IMR-90 (cell line): Measurements from ENCODE around the gene SERPINH1. TPM values are rescaled to one million over a fixed set of nuclear protein-coding genes. Genes with fewer than 3 reads are reported as not detected.
A peak's percentile ranks its signal among the peaks of the same experiment; 100 is the strongest.

Experiments used
- ATAC-seq: fragments of 200-7000 bp; cut with Tn5 transposase; 2 replicates; pipeline ENCODE4 v1.9.1; 2020; ENCODE audit warnings: low read depth, mild to moderate bottlenecking, moderate library complexity
- BruUV-seq: library from RNA; stranded (reverse); fragments of 400-500 nt; replicated peaks from 2 replicates; lab custom pipeline; 2021; lab: Mats Ljungman, UMichigan
- CTCF ChIA-PET: fragments of 300-600 bp; formaldehyde crosslinking; extraction: SDS; loops from one replicate; lab custom pipeline; 2021; ENCODE audit warnings: antibody characterized with exemption; lab: Yijun Ruan, JAX
- POLR2A ChIA-PET: fragments of 300-600 bp; sonication (Branson Sonifier 250); formaldehyde crosslinking; loops from one replicate; lab custom pipeline; 2022; ENCODE audit warnings: antibody characterized with exemption; ENCODE audit not compliant: unreplicated experiment; lab: Charles Lee
- DNase-seq: peaks from one replicate; pipeline ENCODE4 v3.0.0; 2013
- H2AFZ ChIP-seq: replicated peaks from 2 replicates; pipeline ENCODE3; 2013; ENCODE audit warnings: low read length, mild to moderate bottlenecking; ENCODE audit not compliant: poor library complexity
- H2AK5ac ChIP-seq: 2 replicates; pipeline ENCODE4 v1.6.1; 2013; ENCODE audit warnings: low read depth, low read length, inconsistent platforms
- H2AK9ac ChIP-seq: replicated peaks from 2 replicates; pipeline ENCODE3; 2013; ENCODE audit warnings: mild to moderate bottlenecking, low read depth, low read length, moderate library complexity; ENCODE audit not compliant: poor library complexity
- H2BK120ac ChIP-seq: 2 replicates; pipeline ENCODE4 v1.6.1; 2013; ENCODE audit warnings: low read depth, low read length, inconsistent platforms
- H2BK15ac ChIP-seq: 3 replicates; pipeline ENCODE4 v1.6.1; 2013; ENCODE audit warnings: low read depth, low read length, inconsistent platforms
- H2BK20ac ChIP-seq: 2 replicates; pipeline ENCODE4 v1.6.1; 2013; ENCODE audit warnings: low read depth, mild to moderate bottlenecking, inconsistent platforms, low read length, moderate library complexity
- H2BK5ac ChIP-seq: 2 replicates; pipeline ENCODE4 v1.6.1; 2013; ENCODE audit warnings: mild to moderate bottlenecking, low read depth, low read length, inconsistent platforms; ENCODE audit not compliant: poor library complexity, severe bottlenecking
- H3K14ac ChIP-seq: replicated peaks from 2 replicates; pipeline ENCODE4 v1.6.1; 2013; ENCODE audit warnings: low read depth, low read length, inconsistent platforms
- H3K18ac ChIP-seq: 2 replicates; pipeline ENCODE4 v1.6.1; 2013; ENCODE audit warnings: low read depth, low read length, control low read depth
- H3K23ac ChIP-seq: 2 replicates; pipeline ENCODE4 v1.6.1; 2013; ENCODE audit warnings: low read depth, low read length, inconsistent platforms
- H3K27ac ChIP-seq: 2 replicates; pipeline ENCODE4 v1.5.1; 2013; ENCODE audit warnings: mild to moderate bottlenecking, control low read depth, low read length; ENCODE audit not compliant: insufficient read depth
- H3K27me3 ChIP-seq: 2 replicates; pipeline ENCODE4 v1.6.1; 2013; ENCODE audit warnings: low read length; ENCODE audit not compliant: control insufficient read depth, insufficient read depth
- H3K36me3 ChIP-seq: 2 replicates; pipeline ENCODE4 v1.6.1; 2013; ENCODE audit warnings: low read length, mixed read lengths; ENCODE audit not compliant: control insufficient read depth, insufficient read depth
- H3K4ac ChIP-seq: 2 replicates; pipeline ENCODE4 v1.6.1; 2013; ENCODE audit warnings: low read depth, low read length, inconsistent platforms
- H3K4me1 ChIP-seq: 2 replicates; pipeline ENCODE4 v1.6.1; 2013; ENCODE audit warnings: low read length, mixed read lengths; ENCODE audit not compliant: control insufficient read depth, insufficient read depth
- H3K4me2 ChIP-seq: 2 replicates; pipeline ENCODE4 v1.6.1; 2013; ENCODE audit warnings: low read depth, mild to moderate bottlenecking, control low read depth, low read length, moderate library complexity
- H3K4me3 ChIP-seq: 2 replicates; pipeline ENCODE4 v1.5.1; 2013; ENCODE audit warnings: low read depth, mild to moderate bottlenecking, control low read depth, low read length, moderate library complexity; ENCODE audit not compliant: insufficient read depth
- H3K56ac ChIP-seq: 2 replicates; pipeline ENCODE4 v1.6.1; 2013; ENCODE audit warnings: low read length, inconsistent platforms; ENCODE audit not compliant: insufficient read depth; ENCODE audit errors: extremely low read depth
- H3K79me1 ChIP-seq, 2 experiments: 2 replicates each; pipeline ENCODE4 v1.6.1; 2013; ENCODE audit warnings: low read length in 2 of 2, inconsistent platforms in 1 of 2, low read depth in 1 of 2
- H3K9ac ChIP-seq: 2 replicates; pipeline ENCODE4 v1.6.1; 2013; ENCODE audit warnings: low read depth, low read length, control low read depth
- H3K9me1 ChIP-seq: 2 replicates; pipeline ENCODE4 v1.6.1; 2013; ENCODE audit warnings: low read length, inconsistent platforms; ENCODE audit not compliant: insufficient read depth
- H3K9me3 ChIP-seq: 2 replicates; pipeline ENCODE4 v1.6.1; 2013; ENCODE audit warnings: low read length; ENCODE audit not compliant: control insufficient read depth, insufficient read depth
- H4K20me1 ChIP-seq: 2 replicates; pipeline ENCODE4 v1.6.1; 2013; ENCODE audit warnings: low read length, inconsistent platforms; ENCODE audit not compliant: insufficient read depth
- H4K5ac ChIP-seq: 2 replicates; pipeline ENCODE4 v1.6.1; 2013; ENCODE audit warnings: mild to moderate bottlenecking, low read depth, low read length, control low read depth
- H4K8ac ChIP-seq, 2 experiments: 2 replicates each; pipeline ENCODE4 v1.6.1; 2013; ENCODE audit warnings: low read depth in 2 of 2, low read length in 2 of 2, control low read depth in 1 of 2, inconsistent platforms in 1 of 2
- H4K91ac ChIP-seq: 2 replicates; pipeline ENCODE4 v1.6.1; 2013; ENCODE audit warnings: low read depth, low read length, inconsistent platforms; ENCODE audit not compliant: insufficient read depth
- BHLHE40 ChIP-seq: fragments of 150-350 bp; IDR thresholded peaks from 2 replicates; pipeline ENCODE4 v1.6.1; 2016; ENCODE audit warnings: mild to moderate bottlenecking, low read depth, low read length
- CEBPB ChIP-seq: IDR thresholded peaks from 2 replicates; pipeline ENCODE4 v1.6.1; 2012; ENCODE audit warnings: low read depth, low read length, improper control_type of control experiment
- CHD1 ChIP-seq: IDR thresholded peaks from 2 replicates; pipeline ENCODE4 v1.6.1; 2012; ENCODE audit warnings: low read depth, low read length, improper control_type of control experiment
- CTCF ChIP-seq: conservative IDR thresholded peaks from 2 replicates; pipeline ENCODE4 v1.5.1; 2012; ENCODE audit warnings: mild to moderate bottlenecking, low read depth, low read length, improper control_type of control experiment
- FOS ChIP-seq: fragments of 150-350 bp; IDR thresholded peaks from 2 replicates; pipeline ENCODE4 v1.6.1; 2016; ENCODE audit warnings: low read depth, low read length
- MAFK ChIP-seq: IDR thresholded peaks from 2 replicates; pipeline ENCODE4 v1.6.1; 2012; ENCODE audit warnings: low read depth, low read length, improper control_type of control experiment
- MAZ ChIP-seq: IDR thresholded peaks from 2 replicates; pipeline ENCODE4 v1.6.1; 2012; ENCODE audit warnings: low read depth, mild to moderate bottlenecking, low read length, improper control_type of control experiment, moderate library complexity, borderline replicate concordance
- MXI1 ChIP-seq: IDR thresholded peaks from 2 replicates; pipeline ENCODE4 v1.6.1; 2012; ENCODE audit warnings: low read depth, mild to moderate bottlenecking, low read length, moderate library complexity, borderline replicate concordance
- NFE2L2 ChIP-seq: fragments of 150-350 bp; IDR thresholded peaks from 2 replicates; pipeline ENCODE4 v1.6.1; 2016; ENCODE audit warnings: low read depth, mild to moderate bottlenecking, low read length
- POLR2A ChIP-seq: IDR thresholded peaks from 2 replicates; pipeline ENCODE4 v1.6.1; 2012; ENCODE audit warnings: mild to moderate bottlenecking, low read depth, low read length
- RAD21 ChIP-seq: IDR thresholded peaks from 2 replicates; pipeline ENCODE4 v1.6.1; 2012; ENCODE audit warnings: low read length, improper control_type of control experiment
- RCOR1 ChIP-seq: IDR thresholded peaks from 2 replicates; pipeline ENCODE4 v1.6.1; 2012; ENCODE audit warnings: mild to moderate bottlenecking, low read length, improper control_type of control experiment; ENCODE audit not compliant: insufficient replicate concordance
- RFX5 ChIP-seq: IDR thresholded peaks from 2 replicates; pipeline ENCODE4 v1.8.0; 2012; ENCODE audit warnings: low read depth, mild to moderate bottlenecking, low read length, moderate library complexity
- SMC3 ChIP-seq: fragments of 150-350 bp; IDR thresholded peaks from 2 replicates; pipeline ENCODE4 v1.6.1; 2016; ENCODE audit warnings: low read depth, mild to moderate bottlenecking, antibody characterized with exemption, low read length, moderate library complexity
- USF2 ChIP-seq: fragments of 150-350 bp; IDR thresholded peaks from 2 replicates; pipeline ENCODE4 v1.6.1; 2017; ENCODE audit warnings: mild to moderate bottlenecking, antibody characterized with exemption, low read length, low read depth
- WGBS, 2 experiments: methylation state at CpG; one replicate each; pipeline versions ENCODE4 v1.1.5 to v1.1.7; 2013; ENCODE audit warnings: missing lambda C conversion rate in 2 of 2; ENCODE audit not compliant: insufficient read length in 1 of 2; ENCODE audit errors: extremely low coverage in 2 of 2; 5-methylcytosine and 5-hydroxymethylcytosine counted together
- dilution Hi-C: fragments of 300-500 bp; cut with HindIII; formaldehyde crosslinking; loops from one replicate; pipeline ENCODE4 v1.14.3; 2018; ENCODE audit warnings: low sequenced_read_pairs; ENCODE audit not compliant: unreplicated experiment
- in situ Hi-C: fragments of 300-500 bp; cut with MboI; formaldehyde crosslinking; loops from 3 replicates; pipeline ENCODE4 v1.14.3; 2019; ENCODE audit warnings: low sequenced_read_pairs, inconsistent platforms, mixed read lengths
- intact Hi-C: fragments of 100-400 bp; cut with micrococcal nuclease; formaldehyde crosslinking; loops from 2 replicates; pipeline ENCODE4 v1.10.0; 2022
- polyA plus RNA-seq, 3 experiments: library from polyadenylated mRNA; depleted of rRNA; stranded (reverse); fragments of >200 nt; gene quantifications; 2 replicates each; pipeline ENCODE4 v1.2.3, GENCODE V29; 2012; ENCODE audit warnings: low replicate concordance in 1 of 3
- total RNA-seq: library from RNA; depleted of rRNA; stranded (reverse); fragments of >200 nt; gene quantifications from 2 replicates; pipeline ENCODE4 v1.2.3, GENCODE V29; 2012
- TF ChIP-seq, protein P1 (sequence below): fragments of 150-350 bp; IDR thresholded peaks from 2 replicates; pipeline ENCODE4 v1.6.1; 2016; ENCODE audit warnings: low read depth, mild to moderate bottlenecking, low read length, moderate library complexity, borderline replicate concordance

Gene SERPINH1
- total and polyA plus RNA-seq, 2 of the 4 experiments (the other 2 are of a cell fraction) = 841 to 1,857 TPM

DNA sequence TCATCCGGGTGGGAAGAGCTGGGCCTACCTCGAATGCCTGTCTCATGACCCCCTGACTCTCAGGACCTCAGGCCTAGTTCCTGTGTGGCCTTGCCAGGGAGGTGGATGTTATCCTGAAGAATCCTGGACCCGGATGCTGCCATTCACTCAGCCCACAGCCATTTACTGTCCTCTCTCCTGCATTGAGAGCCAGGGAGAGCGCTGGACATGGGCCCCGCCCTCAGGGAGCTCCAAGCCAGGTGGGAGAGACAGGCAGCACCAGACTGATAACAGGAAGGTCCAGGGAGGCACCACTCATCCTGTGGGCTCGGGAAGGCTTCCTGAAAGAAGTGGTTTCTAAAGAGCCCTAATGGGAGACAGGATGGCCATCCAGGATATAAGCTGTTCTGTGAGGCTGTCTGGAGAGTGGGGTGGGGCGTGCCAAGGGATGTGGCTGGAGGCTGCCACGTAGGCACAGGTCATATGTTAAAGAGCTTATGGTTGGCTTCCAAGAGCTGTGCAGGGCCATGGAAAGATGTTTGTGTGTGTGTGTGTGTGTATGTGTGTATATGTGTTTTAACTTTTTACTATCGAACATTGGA is 8.6 kb downstream of the SERPINH1 start:
- no peak overlapping the region for H3K4me2 ChIP-seq
- no peak overlapping the region for H3K9ac ChIP-seq
- POLR2A ChIA-PET = no interaction called here
- no peak overlapping the region for H3K23ac ChIP-seq
- no peak overlapping the region for H2BK5ac ChIP-seq
- H4K20me1 ChIP-seq = peaks cover 100% of the 10 kb centered on the region
- no peak overlapping the region for H4K5ac ChIP-seq
- no peak overlapping the region for H3K27ac ChIP-seq
- H3K18ac ChIP-seq = no peak overlapping the region
- H4K8ac ChIP-seq = 0 out of 4 replicates have a peak overlapping the region, but pooled peaks of 1 of the 2 experiments have one; percentile 1
- no peak overlapping the region for H2AK9ac ChIP-seq
- H3K14ac ChIP-seq = no peak overlapping the region
- intact Hi-C loops = no loop called here
- peaks cover 39 to 80% of the 10 kb centered on the region in 2 experiments for H3K79me1 ChIP-seq
- no peaks in the 10 kb centered on the region for H3K9me3 ChIP-seq
- H4K91ac ChIP-seq = no peak overlapping the region
- ATAC-seq = no peak
- peaks cover 87% of the 10 kb centered on the region for H3K36me3 ChIP-seq
- H3K4ac ChIP-seq = no peak overlapping the region
- no peak for DNase-seq
- H3K9me1 ChIP-seq = no peaks in the 10 kb centered on the region; the same call in 1 of the 2 replicates
- H2AK5ac ChIP-seq = no peak overlapping the region
- CTCF ChIA-PET = interaction anchor here (1.8 kb wide), 1 partner anchor 13 kb away, joined by 5 read pairs; no protein-coding TSS in a partner anchor
- H2BK120ac ChIP-seq = no peak overlapping the region
- TF ChIP-seq BHLHE40 = no peak
- no peak for TF ChIP-seq MAZ
- TF ChIP-seq RAD21 = no peak
- TF ChIP-seq FOS = no peak
- TF ChIP-seq MAFK = no peak
- no peak for TF ChIP-seq CEBPB
- no peak for TF ChIP-seq SMC3
- TF ChIP-seq, protein P1, sequence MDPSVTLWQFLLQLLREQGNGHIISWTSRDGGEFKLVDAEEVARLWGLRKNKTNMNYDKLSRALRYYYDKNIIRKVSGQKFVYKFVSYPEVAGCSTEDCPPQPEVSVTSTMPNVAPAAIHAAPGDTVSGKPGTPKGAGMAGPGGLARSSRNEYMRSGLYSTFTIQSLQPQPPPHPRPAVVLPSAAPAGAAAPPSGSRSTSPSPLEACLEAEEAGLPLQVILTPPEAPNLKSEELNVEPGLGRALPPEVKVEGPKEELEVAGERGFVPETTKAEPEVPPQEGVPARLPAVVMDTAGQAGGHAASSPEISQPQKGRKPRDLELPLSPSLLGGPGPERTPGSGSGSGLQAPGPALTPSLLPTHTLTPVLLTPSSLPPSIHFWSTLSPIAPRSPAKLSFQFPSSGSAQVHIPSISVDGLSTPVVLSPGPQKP = no peak
- no peak for TF ChIP-seq RFX5
- TF ChIP-seq CHD1 = no peak
- TF ChIP-seq MXI1 = no peak
- TF ChIP-seq CTCF = no peak
- no peak for TF ChIP-seq POLR2A
- no peak for TF ChIP-seq RCOR1
- TF ChIP-seq USF2 = no peak
- TF ChIP-seq NFE2L2 = no peak
- dilution Hi-C loops = no loop called here
- no peak overlapping the region for H2BK20ac ChIP-seq
- no peak overlapping the region for H2BK15ac ChIP-seq
- no peak overlapping the region for H3K4me3 ChIP-seq
- no peak overlapping the region for H2AFZ ChIP-seq
- WGBS, 2 experiments = 93% methylated on average over 3 of the region's 9 CpGs; no CpG with 5 or more reads in 1 of the 2 experiments
- no TSS peak for BruUV-seq
- in situ Hi-C loops = no loop called here
- no peaks in the 10 kb centered on the region for H3K27me3 ChIP-seq
- H3K4me1 ChIP-seq = peaks cover 9% of the 10 kb centered on the region
- no peak overlapping the region for H3K56ac ChIP-seq
